Activated CD8-positive, alpha-beta T cell treated with anti-CD3 and anti-CD28 coated beads for 36 hours (primary cell): ENCODE data around the gene SCOC. TPM values are rescaled to one million over a fixed set of nuclear protein-coding genes. Genes with fewer than 3 reads are reported as not detected.
A peak's percentile ranks its signal among the peaks of the same experiment; 100 is the strongest.
"Not testable (repeated sequence)": the region's sequence is repeated elsewhere in the genome, so short reads cannot be mapped to it uniquely, and the experiment has no call there.

Experiments
- ATAC-seq: fragments of 200-7000 bp; cut with Tn5 transposase; one replicate; pipeline ENCODE4 v1.10.0; 2021; ENCODE audit warnings: mild to moderate bottlenecking, moderate library complexity
- CTCF ChIA-PET: fragments of 350-600 bp; sonication (Branson Sonifier 250); formaldehyde crosslinking; loops from one replicate; lab custom pipeline; 2021; ENCODE audit warnings: antibody characterized with exemption; lab: Charles Lee
- POLR2A ChIA-PET: fragments of 350-600 bp; sonication (Branson Sonifier 250); formaldehyde crosslinking; loops from one replicate; lab custom pipeline; 2021; ENCODE audit warnings: antibody characterized with exemption; lab: Charles Lee
- DNase-seq: peaks from one replicate; pipeline ENCODE4 v3.0.0-alpha.2; 2020
- H3K27ac Mint-ChIP-seq: one replicate; pipeline ENCODE4 v1.8.0; 2021; ENCODE audit warnings: mild to moderate bottlenecking, mixed read lengths
- H3K27me3 Mint-ChIP-seq: one replicate; pipeline ENCODE4 v1.8.0; 2021; ENCODE audit warnings: mixed read lengths
- H3K36me3 Mint-ChIP-seq: one replicate; pipeline ENCODE4 v1.8.0; 2021; ENCODE audit warnings: low read depth, mixed read lengths
- H3K4me1 Mint-ChIP-seq: one replicate; pipeline ENCODE4 v1.8.0; 2021; ENCODE audit warnings: low read depth, mixed read lengths
- H3K4me3 Mint-ChIP-seq: one replicate; pipeline ENCODE4 v1.8.0; 2021; ENCODE audit warnings: mild to moderate bottlenecking, moderate library complexity, mixed read lengths
- H3K9me3 Mint-ChIP-seq: one replicate; pipeline ENCODE4 v1.8.0; 2021; ENCODE audit warnings: mixed read lengths
- CTCF ChIP-seq: fragments of 200-600 bp; IDR thresholded peaks from one replicate; pipeline ENCODE4 v1.8.0; 2022; ENCODE audit warnings: antibody characterized with exemption, mild to moderate bottlenecking
- intact Hi-C: fragments of 100-400 bp; cut with micrococcal nuclease; formaldehyde crosslinking; loops from one replicate; pipeline ENCODE4 v1.10.0; 2022
- total RNA-seq, 2 experiments: library from RNA; stranded (reverse); gene quantifications; one replicate each; pipeline ENCODE4 v1.2.3, GENCODE V29; 2021

Gene SCOC
- total RNA-seq, 2 experiments from 2014 or later = 44.6 to 44.7 TPM

DNA sequence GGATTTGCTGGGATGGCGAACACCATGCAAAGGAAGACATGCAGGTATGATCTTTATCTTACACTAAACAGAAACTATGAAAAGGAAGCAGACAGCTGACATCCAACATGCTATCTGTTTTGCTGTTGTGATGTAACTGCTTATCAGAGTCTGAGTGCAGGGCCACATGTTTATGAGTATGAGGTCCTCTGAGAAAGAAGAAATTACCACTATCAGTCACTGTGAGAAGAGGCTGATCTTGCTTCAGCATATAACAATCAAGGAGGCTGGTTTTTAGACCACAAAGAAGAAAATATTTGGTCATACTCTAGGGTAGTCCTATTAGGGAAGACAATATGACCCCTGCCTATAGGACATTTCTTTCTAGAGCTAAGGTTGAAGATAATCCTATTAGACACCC lies 35.5 kb downstream of the SCOC start:
- TF ChIP-seq CTCF = no peak
- Mint-ChIP-seq H3K4me1 (no peaks in the 10 kb centered on the region), H3K4me3 (no peak overlapping the region), H3K9me3 (no peaks in the 10 kb centered on the region), H3K27ac (no peak overlapping the region), H3K36me3 (no peaks in the 10 kb centered on the region), H3K27me3 (peaks cover 11% of the 10 kb centered on the region)
- ChIA-PET POLR2A (no interaction called here), CTCF (no interaction called here)
- no peak for DNase-seq
- ATAC-seq = no peak
- intact Hi-C loops = no loop called here

DNA sequence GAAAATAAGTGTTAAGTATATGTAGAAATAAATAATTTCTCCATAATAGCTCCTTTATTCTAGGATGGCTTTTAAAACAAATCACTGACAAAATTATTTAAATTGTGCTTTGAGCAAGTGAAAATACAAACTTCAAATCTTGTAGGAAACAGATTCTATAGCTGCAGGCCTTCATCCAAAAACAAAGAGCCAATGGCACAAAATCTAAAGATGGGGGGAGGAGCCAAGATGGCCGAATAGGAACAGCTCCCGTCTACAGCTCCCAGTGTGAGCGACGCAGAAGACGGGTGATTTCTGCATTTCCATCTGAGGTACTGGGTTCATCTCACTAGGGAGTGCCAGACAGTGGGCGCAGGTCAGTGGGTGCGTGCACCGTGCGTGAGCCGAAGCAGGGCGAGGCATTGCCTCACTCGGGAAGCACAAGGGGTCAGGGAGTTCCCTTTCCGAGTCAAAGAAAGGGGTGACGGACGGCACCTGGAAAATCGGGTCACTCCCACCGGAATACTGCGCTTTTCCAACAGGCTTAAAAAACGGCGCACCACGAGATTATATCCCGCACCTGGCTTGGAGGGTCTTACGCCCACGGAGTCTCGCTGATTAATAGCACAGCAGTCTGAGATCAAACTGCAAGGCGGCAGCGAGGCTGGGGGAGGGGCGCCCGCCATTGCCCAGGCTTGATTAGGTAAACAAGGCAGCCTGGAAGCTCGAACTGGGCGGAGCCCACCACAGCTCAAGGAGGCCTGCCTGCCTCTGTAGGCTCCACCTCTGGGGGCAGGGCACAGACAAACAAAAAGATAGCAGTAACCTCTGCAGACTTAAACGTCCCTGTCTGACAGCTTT lies 39.9 kb downstream of the SCOC start:
- H3K4me1 Mint-ChIP-seq, H3K36me3 Mint-ChIP-seq, POLR2A ChIA-PET, H3K27me3 Mint-ChIP-seq, DNase-seq, intact Hi-C loops, ATAC-seq, H3K9me3 Mint-ChIP-seq, H3K27ac Mint-ChIP-seq, H3K4me3 Mint-ChIP-seq: not testable (repeated sequence)
- CTCF ChIA-PET = interaction anchor here (1.5 kb wide), 1 partner anchor 13 kb away, joined by 5 read pairs; no protein-coding TSS in a partner anchor

DNA sequence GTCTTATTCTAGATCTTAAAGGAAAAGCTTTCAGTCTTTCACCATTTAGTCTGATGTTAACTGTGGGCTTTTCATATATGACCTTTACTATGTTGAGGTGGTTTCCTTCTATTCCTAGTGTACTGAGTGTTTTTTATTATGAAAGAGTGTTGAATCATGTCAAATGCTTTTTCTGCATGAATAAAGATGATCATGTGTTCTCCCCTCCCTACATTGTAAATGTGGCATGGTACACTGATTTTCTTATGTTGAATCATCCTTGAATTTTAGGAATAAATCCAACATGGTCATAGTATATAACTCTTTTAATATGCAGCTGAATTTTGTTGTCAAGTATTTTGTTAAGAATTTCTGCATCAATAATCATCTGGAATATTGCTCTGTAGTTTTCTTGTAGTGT lies 49.7 kb downstream of the SCOC start:
- TF ChIP-seq CTCF = no peak
- intact Hi-C loops = no loop called here
- no peak for DNase-seq
- POLR2A ChIA-PET = no interaction called here
- Mint-ChIP-seq H3K27ac (no peak overlapping the region), H3K4me3 (no peak overlapping the region), H3K27me3 (peaks cover 33% of the 10 kb centered on the region), H3K9me3 (no peaks in the 10 kb centered on the region), H3K4me1 (peaks cover 5% of the 10 kb centered on the region), H3K36me3 (no peaks in the 10 kb centered on the region)
- CTCF ChIA-PET = interaction anchor here (0.7 kb wide), 1 partner anchor 613 kb away, joined by 3 read pairs; no protein-coding TSS in a partner anchor
- ATAC-seq = no peak

DNA sequence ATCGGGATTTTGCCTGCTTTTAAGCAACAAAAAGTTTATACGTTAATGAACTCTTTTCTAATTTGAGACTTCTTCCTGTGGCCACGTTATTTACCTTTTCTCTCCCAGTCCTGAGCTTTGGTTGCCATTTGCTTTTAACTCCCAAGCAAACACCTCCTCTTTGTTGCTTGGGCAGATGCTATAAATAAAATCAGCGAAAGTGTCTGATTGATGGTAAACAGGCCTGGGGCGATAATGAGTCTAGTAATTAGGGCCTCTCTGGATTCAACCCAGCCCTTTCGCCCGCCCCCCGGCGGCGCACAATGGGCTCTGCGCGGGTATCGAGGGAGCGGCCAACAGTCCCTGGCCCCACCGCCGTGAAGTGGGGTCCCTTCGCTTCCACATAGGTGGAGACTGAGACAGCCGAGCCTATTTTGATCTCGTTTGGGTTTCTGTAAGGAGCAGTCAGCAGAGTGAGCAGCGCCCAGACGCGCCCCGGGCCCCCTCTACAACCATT lies 53.2 kb downstream of the SCOC start:
- intact Hi-C loops = no loop called here
- Mint-ChIP-seq H3K4me3 (peak overlapping the region; percentile 73), H3K9me3 (no peaks in the 10 kb centered on the region), H3K4me1 (peaks cover 5% of the 10 kb centered on the region), H3K36me3 (no peaks in the 10 kb centered on the region), H3K27ac (no peak overlapping the region), H3K27me3 (peaks cover 37% of the 10 kb centered on the region)
- peak; percentile 10 for ATAC-seq
- POLR2A ChIA-PET = interaction anchor here (0.6 kb wide), 1 partner anchor 66 kb away, joined by 3 read pairs; no protein-coding TSS in a partner anchor
- CTCF ChIA-PET = interaction anchor here (1.0 to 2.7 kb wide), 9 partner anchors 10 to 183 kb away, joined by 3 to 14 read pairs (median 6); partner anchors contain the start of gene ELMOD2
- DNase-seq = peak; percentile 12
- TF ChIP-seq CTCF = no peak

GRCh38 chr4:140427106-140427918 lies 53.9 kb downstream of the SCOC start, which contains the start of gene CLGN:
Gene CLGN, minus strand, starts transcription at chr4:140427648. Its CDS starts 14,570 bp downstream, at chr4:140413078.
- H3K4me1 Mint-ChIP-seq = peaks cover 5% of the 10 kb centered on the region
- ATAC-seq (peak; percentile 91), DNase-seq (peak; percentile 68)
- TF ChIP-seq CTCF = peak; percentile 54
- H3K9me3 Mint-ChIP-seq = no peaks in the 10 kb centered on the region
- intact Hi-C loops = no loop called here
- ChIA-PET POLR2A (interaction anchor here (0.6 to 1.0 kb wide), 2 partner anchors 67 to 294 kb away, joined by 3 read pairs; no protein-coding TSS in a partner anchor), CTCF (interaction anchor here (1.0 to 2.7 kb wide), 11 partner anchors 9 to 182 kb away, joined by 3 to 14 read pairs (median 5); partner anchors contain the start of gene ELMOD2)
- peak within 1 kb of the TSS; percentile 73 for H3K4me3 Mint-ChIP-seq
- H3K36me3 Mint-ChIP-seq = no peaks in the 10 kb centered on the region
- no peak within 1 kb of the TSS for H3K27ac Mint-ChIP-seq
- H3K27me3 Mint-ChIP-seq = peaks cover 38% of the 10 kb centered on the region
